Measurements from ENCODE around the gene EPHB3. TPM values are rescaled to one million over a fixed set of nuclear protein-coding genes. Genes with fewer than 3 reads are reported as not detected.

The EPHB3 gene
- total RNA-seq, 1 donor from 2014 or later = 65.0 TPM

DNA sequence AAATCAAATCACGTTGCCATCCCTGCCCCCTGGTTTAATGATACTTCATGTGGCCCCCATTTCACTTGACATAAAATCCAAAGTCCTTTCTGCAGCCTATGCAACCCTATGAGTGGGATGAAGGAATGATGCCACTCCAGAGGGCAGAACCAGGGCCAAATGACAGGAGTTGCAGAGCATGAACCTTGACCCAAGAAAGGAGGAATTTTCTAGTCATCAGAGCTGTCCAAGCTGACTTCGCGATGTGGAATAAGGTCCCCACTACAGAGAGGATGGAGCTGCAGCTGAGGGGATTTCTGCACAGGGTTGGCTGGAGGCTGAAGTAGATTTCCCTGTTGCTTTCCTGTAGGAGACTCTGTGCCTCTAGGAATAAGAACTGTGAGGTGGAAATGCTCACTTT is 15.8 kb upstream of the EPHB3 start:
- no peaks in the 10 kb centered on the region for H3K36me3 Mint-ChIP-seq
- H3K27me3 Mint-ChIP-seq = peaks cover 53% of the 10 kb centered on the region
- TF ChIP-seq, protein P1, sequence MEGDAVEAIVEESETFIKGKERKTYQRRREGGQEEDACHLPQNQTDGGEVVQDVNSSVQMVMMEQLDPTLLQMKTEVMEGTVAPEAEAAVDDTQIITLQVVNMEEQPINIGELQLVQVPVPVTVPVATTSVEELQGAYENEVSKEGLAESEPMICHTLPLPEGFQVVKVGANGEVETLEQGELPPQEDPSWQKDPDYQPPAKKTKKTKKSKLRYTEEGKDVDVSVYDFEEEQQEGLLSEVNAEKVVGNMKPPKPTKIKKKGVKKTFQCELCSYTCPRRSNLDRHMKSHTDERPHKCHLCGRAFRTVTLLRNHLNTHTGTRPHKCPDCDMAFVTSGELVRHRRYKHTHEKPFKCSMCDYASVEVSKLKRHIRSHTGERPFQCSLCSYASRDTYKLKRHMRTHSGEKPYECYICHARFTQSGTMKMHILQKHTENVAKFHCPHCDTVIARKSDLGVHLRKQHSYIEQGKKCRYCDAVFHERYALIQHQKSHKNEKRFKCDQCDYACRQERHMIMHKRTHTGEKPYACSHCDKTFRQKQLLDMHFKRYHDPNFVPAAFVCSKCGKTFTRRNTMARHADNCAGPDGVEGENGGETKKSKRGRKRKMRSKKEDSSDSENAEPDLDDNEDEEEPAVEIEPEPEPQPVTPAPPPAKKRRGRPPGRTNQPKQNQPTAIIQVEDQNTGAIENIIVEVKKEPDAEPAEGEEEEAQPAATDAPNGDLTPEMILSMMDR (conservative IDR thresholded peaks at IDR 0.05) = no peak

GRCh38 chr3:184546252-184546651 is 15.3 kb upstream of the EPHB3 start:
- peaks cover 50% of the 10 kb centered on the region for H3K27me3 Mint-ChIP-seq
- TF ChIP-seq, protein P1 (conservative IDR thresholded peaks at IDR 0.05) = no peak
- no peak overlapping the region for H3K27ac Mint-ChIP-seq
- H3K4me1 Mint-ChIP-seq (ENCODE audit: unreplicated experiment) = no peaks in the 10 kb centered on the region
- DNase-seq (ENCODE audit: extremely low spot score, unreplicated experiment) = no peak
- no peaks in the 10 kb centered on the region for H3K36me3 Mint-ChIP-seq
- no peak overlapping the region for H3K4me3 Mint-ChIP-seq
- H3K9me3 Mint-ChIP-seq = no peaks in the 10 kb centered on the region

More for the DNA sequence above, 15.8 kb upstream of the EPHB3 start:
- H3K4me1 Mint-ChIP-seq (ENCODE audit: unreplicated experiment) = no peaks in the 10 kb centered on the region
- no peaks in the 10 kb centered on the region for H3K9me3 Mint-ChIP-seq
- DNase-seq (ENCODE audit: extremely low spot score, unreplicated experiment) = no peak
- H3K4me3 Mint-ChIP-seq = no peak overlapping the region
- H3K27ac Mint-ChIP-seq = no peak overlapping the region

GRCh38 chr3:184549796-184550577 is 11.6 kb upstream of the EPHB3 start:
- Mint-ChIP-seq H3K4me1 (ENCODE audit: unreplicated experiment) (no peaks in the 10 kb centered on the region), H3K4me3 (no peak overlapping the region), H3K27me3 (peaks cover 35% of the 10 kb centered on the region), H3K9me3 (no peaks in the 10 kb centered on the region), H3K36me3 (no peaks in the 10 kb centered on the region), H3K27ac (no peak overlapping the region)
- TF ChIP-seq, protein P1 (conservative IDR thresholded peaks at IDR 0.05) = no peak
- DNase-seq (ENCODE audit: extremely low spot score, unreplicated experiment) = no peak

- Mint-ChIP-seq H3K4me1 (ENCODE audit: unreplicated experiment) (no peaks in the 10 kb centered on the region), H3K27ac (no peak overlapping the region), H3K36me3 (no peaks in the 10 kb centered on the region)
Measured at GRCh38 chr3:184551103-184551502, 10.5 kb upstream of the EPHB3 start.

GRCh38 chr3:184551614-184552256 is 9.8 kb upstream of the EPHB3 start:
- TF ChIP-seq, protein P1 (conservative IDR thresholded peaks at IDR 0.05) = no peak
- H3K4me3 Mint-ChIP-seq = no peak overlapping the region
- no peaks in the 10 kb centered on the region for H3K9me3 Mint-ChIP-seq
- peaks cover 6% of the 10 kb centered on the region for H3K4me1 Mint-ChIP-seq (ENCODE audit: unreplicated experiment)
- no peaks in the 10 kb centered on the region for H3K36me3 Mint-ChIP-seq
- no peak for DNase-seq (ENCODE audit: extremely low spot score, unreplicated experiment)
- H3K27me3 Mint-ChIP-seq = peaks cover 29% of the 10 kb centered on the region
- H3K27ac Mint-ChIP-seq = no peak overlapping the region

More at GRCh38 chr3:184551103-184551502, 10.5 kb upstream of the EPHB3 start:
- Mint-ChIP-seq H3K27me3 (peaks cover 28% of the 10 kb centered on the region), H3K4me3 (no peak overlapping the region), H3K9me3 (no peaks in the 10 kb centered on the region)
- TF ChIP-seq, protein P1 (conservative IDR thresholded peaks at IDR 0.05) = no peak
- no peak for DNase-seq (ENCODE audit: extremely low spot score, unreplicated experiment)

All from type B pancreatic cell (in vitro differentiated cells).